NOMO-1 treated with DMSO at 0.1 percent for 48 hours (cell line): ENCODE measurements around the gene TRAK1.
"Not testable (repeated sequence)": the region's sequence is repeated elsewhere in the genome, so short reads cannot be mapped to it uniquely, and the experiment has no call there.

Source experiments
- DNase-seq: peaks from one replicate; lab custom pipeline; 2025; ENCODE audit not compliant: unreplicated experiment; lab: John Stamatoyannopoulos, UW

Gene TRAK1

DNA sequence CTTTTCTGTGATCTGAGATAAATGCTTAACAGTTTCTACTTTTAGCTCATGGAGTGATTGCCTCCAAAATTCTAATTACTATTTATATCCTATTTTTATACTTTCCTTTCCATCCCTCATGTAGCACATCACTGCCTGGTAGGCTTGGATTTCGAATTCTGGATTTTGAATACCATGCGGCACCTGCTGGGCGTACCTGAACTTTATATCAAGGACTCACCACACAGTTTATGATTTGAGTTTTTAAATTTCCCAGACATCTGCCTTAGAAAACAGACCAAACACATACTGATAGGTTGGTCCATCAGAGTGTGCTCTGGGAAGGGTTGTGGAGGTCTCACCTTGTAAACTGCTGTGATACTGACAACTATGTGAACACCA, 6.4 kb downstream of the TRAK1 start:
- no peak for DNase-seq

DNA sequence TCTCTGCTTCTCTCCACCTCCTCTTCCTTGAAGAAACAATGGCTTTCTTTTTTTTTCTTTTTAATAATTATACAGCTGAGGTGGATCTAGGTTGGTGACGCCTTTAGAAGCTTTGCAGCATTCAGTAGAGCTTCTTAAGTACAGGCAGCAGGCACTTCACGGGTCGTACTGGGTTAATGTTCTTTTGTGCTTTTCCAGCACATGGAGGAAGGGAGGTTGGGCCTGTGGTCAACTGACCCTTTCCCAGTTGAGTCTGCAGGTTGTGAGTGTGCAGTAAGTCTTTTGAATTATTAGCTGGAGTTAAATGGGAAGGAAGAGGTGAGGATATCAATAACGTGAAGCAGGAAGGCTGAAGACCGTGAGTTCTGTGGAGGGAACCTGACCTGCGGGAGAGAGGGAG, 7.0 kb downstream of the TRAK1 start:
- DNase-seq: no peak

GRCh38 chr3:42099020-42099765, 8.0 kb downstream of the TRAK1 start:
- DNase-seq: no peak

DNA sequence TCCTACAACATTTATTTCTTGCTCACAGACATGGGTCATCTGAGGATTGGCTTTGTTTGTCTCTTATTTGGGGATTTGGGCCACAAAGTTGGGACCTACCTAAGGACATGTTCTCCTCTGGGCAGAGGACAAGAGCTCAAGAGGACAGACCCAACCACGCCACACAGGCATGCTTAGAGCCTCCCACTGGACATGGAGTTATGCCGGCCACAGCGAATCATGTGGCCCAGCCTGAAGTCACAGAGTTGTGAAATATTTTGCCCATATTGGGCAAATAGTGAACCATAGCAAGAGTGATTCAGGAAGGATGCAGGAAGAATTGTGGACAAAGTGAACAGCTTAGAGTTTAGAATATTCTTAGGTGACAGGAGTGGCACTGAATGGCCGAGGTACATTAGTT, 9.9 kb downstream of the TRAK1 start:
- peak; percentile 50 for DNase-seq

DNA sequence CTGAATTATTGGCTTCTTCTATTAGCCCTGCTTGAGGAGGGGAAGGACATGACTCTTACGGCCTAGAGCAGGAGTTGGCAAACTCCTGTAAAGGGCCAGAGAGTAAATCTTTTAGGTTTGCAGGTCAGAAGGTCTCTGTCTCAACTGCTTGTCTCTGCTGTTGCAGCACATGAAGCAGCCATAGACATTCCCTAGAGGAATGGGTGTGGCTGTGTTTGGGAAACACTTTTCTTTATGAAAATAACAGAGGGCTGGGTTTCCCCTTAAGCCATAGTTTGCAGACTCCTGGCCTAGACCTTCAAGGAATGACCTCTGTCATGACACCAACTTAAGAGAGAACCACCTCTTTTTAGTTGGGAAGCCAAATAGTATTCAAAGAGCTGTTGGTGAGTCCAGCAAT, 10.3 kb downstream of the TRAK1 start:
- DNase-seq: no peak

DNA sequence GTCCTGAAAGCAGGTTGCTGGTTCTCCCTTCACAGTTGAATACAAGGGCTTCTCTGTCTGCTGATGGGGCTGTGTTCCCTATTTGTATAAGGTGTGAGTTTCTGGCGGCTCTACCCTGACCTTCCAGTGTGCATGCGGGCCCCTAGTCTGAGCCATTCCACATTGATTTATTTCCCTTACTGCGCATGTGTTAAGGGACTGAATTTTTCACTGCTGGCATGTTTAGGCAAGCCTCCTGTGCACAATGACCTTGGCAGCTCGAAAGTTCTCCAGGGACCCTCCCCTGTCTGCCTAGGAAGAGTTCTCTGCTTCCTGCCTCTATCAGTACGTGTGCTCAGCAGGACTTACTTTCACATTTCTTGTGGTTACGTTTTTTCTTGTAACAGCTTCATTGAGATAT, 11.4 kb downstream of the TRAK1 start:
- DNase-seq: no peak

- DNase-seq: not testable (repeated sequence)
Observed at GRCh38 chr3:42103921-42104665, 12.9 kb downstream of the TRAK1 start.

DNA sequence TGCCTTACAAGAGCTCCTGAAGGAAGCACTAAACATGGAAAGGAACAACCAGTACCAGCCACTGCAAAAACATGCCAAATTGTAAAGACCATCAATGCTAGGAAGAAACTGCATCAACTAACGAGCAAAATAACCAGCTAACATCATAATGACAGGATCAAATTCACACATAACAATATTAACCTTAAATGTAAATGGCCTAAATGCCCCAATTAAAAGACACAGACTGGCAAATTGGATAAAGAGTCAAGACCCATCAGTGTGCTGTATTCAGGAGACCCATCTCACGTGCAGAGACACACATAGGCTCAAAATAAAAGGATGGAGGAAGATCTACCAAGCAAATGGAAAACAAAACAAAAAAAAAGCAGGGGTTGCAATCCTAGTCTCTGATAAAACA, 14.8 kb downstream of the TRAK1 start:
- not testable (repeated sequence) for DNase-seq

GRCh38 chr3:42106646-42107045, 15.5 kb downstream of the TRAK1 start:
- DNase-seq: no peak

DNA sequence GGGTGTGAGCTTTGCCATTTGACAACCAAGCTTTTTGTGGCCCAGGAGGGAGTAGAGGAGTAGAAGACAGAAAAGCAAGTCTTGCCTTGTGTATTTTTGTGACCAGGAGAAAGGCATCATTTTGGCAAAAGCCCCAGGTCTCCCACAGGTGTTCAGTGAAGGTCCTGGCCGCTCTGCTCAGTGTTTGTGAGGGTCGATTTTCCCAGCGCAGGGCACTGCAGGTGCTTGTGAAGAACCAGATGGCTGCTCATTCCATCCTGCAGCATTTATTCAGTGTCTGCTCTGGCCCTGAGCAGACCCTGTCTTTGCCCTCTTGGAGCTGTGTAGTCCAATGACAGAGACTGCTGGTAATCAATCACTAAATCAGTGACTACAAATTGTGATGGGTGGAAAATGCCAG, 19.5 kb downstream of the TRAK1 start:
- DNase-seq: no peak

- DNase-seq: peak; percentile 72
Observed at GRCh38 chr3:42114130-42114725, 23.1 kb downstream of the TRAK1 start.

DNA sequence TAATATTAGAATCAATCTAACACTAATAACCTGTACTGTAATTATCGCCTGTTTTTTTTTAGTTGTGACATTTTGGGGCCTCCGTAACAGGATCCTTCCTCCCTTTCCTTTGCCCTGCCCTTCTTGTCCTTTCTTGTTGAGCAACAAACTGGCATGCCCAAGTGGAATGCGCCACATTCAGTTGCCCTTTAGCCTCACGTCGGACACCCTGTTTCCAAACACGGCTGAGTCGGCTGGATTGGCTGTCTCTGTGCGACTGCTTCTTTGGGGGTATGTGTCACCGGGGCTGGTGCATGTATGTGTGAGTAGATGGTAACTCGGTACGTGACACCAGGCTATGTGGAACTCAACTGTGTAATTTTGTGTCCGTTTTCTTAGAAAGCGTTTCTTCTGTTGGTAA, 24.1 kb downstream of the TRAK1 start:
- no peak for DNase-seq

DNA sequence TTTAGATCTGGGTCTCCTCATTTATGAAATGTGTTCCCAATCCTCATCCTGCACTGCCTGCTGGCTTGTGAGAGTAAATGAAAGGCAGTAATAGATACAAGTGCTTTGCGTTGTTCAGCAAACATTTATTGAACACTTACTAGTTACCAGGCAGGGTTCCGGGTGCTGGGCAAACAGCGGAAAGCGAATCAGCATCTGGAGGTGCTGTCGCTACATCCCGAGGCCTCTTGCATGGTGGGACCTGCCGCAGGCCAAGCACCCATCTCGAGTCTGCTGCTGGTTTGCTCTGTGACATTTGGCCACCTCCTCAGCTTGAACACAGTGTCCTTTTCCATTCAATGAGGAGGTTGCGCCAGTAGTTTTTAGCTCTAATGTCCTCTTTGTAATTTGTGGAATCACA, 24.8 kb downstream of the TRAK1 start:
- no peak for DNase-seq

- DNase-seq: no peak
Observed at GRCh38 chr3:42116466-42116865, 25.3 kb downstream of the TRAK1 start.

- no peak for DNase-seq
Observed at GRCh38 chr3:42117175-42118008, 26.2 kb downstream of the TRAK1 start.

GRCh38 chr3:42118762-42119361, 27.7 kb downstream of the TRAK1 start:
- no peak for DNase-seq

GRCh38 chr3:42119561-42120355, 28.6 kb downstream of the TRAK1 start:
- DNase-seq: no peak

- no peak for DNase-seq
Observed at GRCh38 chr3:42120866-42121265, 29.7 kb downstream of the TRAK1 start.

- DNase-seq: no peak
Observed at GRCh38 chr3:42122261-42123011, 31.3 kb downstream of the TRAK1 start.
